Gastroesophageal sphincter (tissue), 3 donors: ENCODE results near the gene SLC19A3.

Experiments
- CTCF ChIP-seq, 4 experiments: fragments of 200-600 bp in 2 of 4; fragments of 450-650 bp in 2 of 4; sonication (generic) in 1 of 4; IDR thresholded peaks; one replicate each; pipeline ENCODE4 v1.5.1; 2017 to 2019; ENCODE audit warnings: antibody characterized with exemption in 4 of 4, mild to moderate bottlenecking in 2 of 4, moderate library complexity in 2 of 4
- EP300 ChIP-seq: sonication (generic); formaldehyde crosslinking; IDR thresholded peaks from one replicate; pipeline ENCODE4 v1.6.1; 2017; ENCODE audit warnings: antibody characterized with exemption, mild to moderate bottlenecking
- POLR2A ChIP-seq, 2 donors: fragments of 450-650 bp; IDR thresholded peaks; one replicate each; pipeline ENCODE4 v1.6.1; 2017; ENCODE audit warnings: antibody characterized with exemption in 2 of 2, mild to moderate bottlenecking in 2 of 2, moderate library complexity in 1 of 2

- no peak for TF ChIP-seq CTCF (IDR thresholded peaks at IDR 0.05)
- TF ChIP-seq POLR2A (IDR thresholded peaks at IDR 0.05), result no peak
- no peak for TF ChIP-seq EP300
These were observed 6.8 kb downstream of the SLC19A3 start for GRCh38 chr2:227710986-227711385.
